ENCODE data around the gene HTRA3. TPM values are rescaled to one million over a fixed set of nuclear protein-coding genes. Genes with fewer than 3 reads are reported as not detected.

The HTRA3 gene
- total RNA-seq, 4 donors from 2014 or later = 3.3 to 22.5 (median 10.3) TPM

- Histone ChIP-seq H3K9me3 (no peaks in the 10 kb centered on the region), H3K4me1 (peaks cover 23% of the 10 kb centered on the region)
Measured at GRCh38 chr4:8281519-8282133, 12.1 kb downstream of the HTRA3 start.

GRCh38 chr4:8282134-8282641, 12.6 kb downstream of the HTRA3 start:
- Histone ChIP-seq H3K4me3 (no peak overlapping the region), H3K27me3 (no peaks in the 10 kb centered on the region), H3K9me3 (no peaks in the 10 kb centered on the region), H3K36me3 (no peaks in the 10 kb centered on the region), H3K27ac (peak overlapping the region; percentile 51), H3K4me1 (peaks cover 17% of the 10 kb centered on the region)
- DNase-seq (ENCODE audit: low spot score in 2 of 2) = peak in 1 of 2 donors; percentile 44
- TF ChIP-seq CTCF (IDR thresholded peaks at IDR 0.05) (no peak), EP300 (IDR thresholded peaks at IDR 0.05) (no peak), POLR2A (IDR thresholded peaks at IDR 0.05) (no peak), POLR2AphosphoS5 (IDR thresholded peaks at IDR 0.05) (no peak)
- 85% methylated on average over 4 of the region's 14 CpGs for WGBS

More at GRCh38 chr4:8281519-8282133, 12.1 kb downstream of the HTRA3 start:
- Histone ChIP-seq H3K27ac (peak overlapping the region; percentile 51), H3K36me3 (no peaks in the 10 kb centered on the region), H3K27me3 (no peaks in the 10 kb centered on the region), H3K4me3 (no peak overlapping the region)
- DNase-seq (ENCODE audit: low spot score in 2 of 2) = peak; percentile 88 to 90
- no CpG with 5 or more reads among the region's 19 CpGs for WGBS
- TF ChIP-seq CTCF (IDR thresholded peaks at IDR 0.05) = no peak
- peak in 1 of 3 donors; percentile 42 for TF ChIP-seq POLR2AphosphoS5 (IDR thresholded peaks at IDR 0.05)

GRCh38 chr4:8282742-8283141, 13.2 kb downstream of the HTRA3 start:
- 93% methylated on average over 14 of the region's 14 CpGs for WGBS

GRCh38 chr4:8283161-8283560, 13.6 kb downstream of the HTRA3 start:
- H3K36me3 ChIP-seq = no peaks in the 10 kb centered on the region
- WGBS = 82% methylated on average over 10 of the region's 10 CpGs
- no peak overlapping the region for H3K4me3 ChIP-seq
- no peaks in the 10 kb centered on the region for H3K27me3 ChIP-seq
- DNase-seq (ENCODE audit: low spot score in 2 of 2) = peak in 1 of 2 donors; percentile 42
- TF ChIP-seq EP300 (IDR thresholded peaks at IDR 0.05) (no peak), CTCF (IDR thresholded peaks at IDR 0.05) (no peak), POLR2A (IDR thresholded peaks at IDR 0.05) (no peak), POLR2AphosphoS5 (IDR thresholded peaks at IDR 0.05) (no peak)
- no peaks in the 10 kb centered on the region for H3K9me3 ChIP-seq
- H3K27ac ChIP-seq = no peak overlapping the region
- H3K4me1 ChIP-seq = peaks cover 12% of the 10 kb centered on the region

More at GRCh38 chr4:8282742-8283141, 13.2 kb downstream of the HTRA3 start:
- Histone ChIP-seq H3K27me3 (no peaks in the 10 kb centered on the region), H3K36me3 (no peaks in the 10 kb centered on the region), H3K4me3 (no peak overlapping the region), H3K4me1 (peaks cover 12% of the 10 kb centered on the region), H3K9me3 (no peaks in the 10 kb centered on the region), H3K27ac (no peak overlapping the region)
- DNase-seq (ENCODE audit: low spot score in 2 of 2) = peak in 1 of 2 donors; percentile 58
- no peak for TF ChIP-seq POLR2A (IDR thresholded peaks at IDR 0.05)
- no peak for TF ChIP-seq CTCF (IDR thresholded peaks at IDR 0.05)
- no peak for TF ChIP-seq POLR2AphosphoS5 (IDR thresholded peaks at IDR 0.05)
- no peak for TF ChIP-seq EP300 (IDR thresholded peaks at IDR 0.05)

- TF ChIP-seq POLR2A (IDR thresholded peaks at IDR 0.05) = no peak
- H3K27me3 ChIP-seq = no peaks in the 10 kb centered on the region
- H3K4me3 ChIP-seq = no peak overlapping the region
- no peaks in the 10 kb centered on the region for H3K36me3 ChIP-seq
- H3K27ac ChIP-seq = no peak overlapping the region
- no peaks in the 10 kb centered on the region for H3K9me3 ChIP-seq
- DNase-seq (ENCODE audit: low spot score in 2 of 2) = peak in 1 of 2 donors; percentile 60
- H3K4me1 ChIP-seq = peaks cover 8% of the 10 kb centered on the region
- 80% methylated on average over 4 of the region's 20 CpGs for WGBS
Measured at GRCh38 chr4:8283631-8284121, 14.1 kb downstream of the HTRA3 start.

Data from suprapubic skin (tissue), 4 donors.